Measurements from ENCODE around the gene LHX4.

The LHX4 gene

GRCh38 chr1:180257028-180257386 is 26.9 kb downstream of the LHX4 start:
- H3K9ac ChIP-seq (ENCODE audit: low read length), result no peak overlapping the region

GRCh38 chr1:180257486-180257885 is 27.4 kb downstream of the LHX4 start:
- no peaks in the 10 kb centered on the region for H3K27me3 ChIP-seq (ENCODE audit: insufficient read depth, low read length, poor library complexity)
- no peak overlapping the region for H2BK120ac ChIP-seq (ENCODE audit: low read depth, low read length)
- H3K23ac ChIP-seq (ENCODE audit: low read length), result no peak overlapping the region
- no peak overlapping the region for H3K4me2 ChIP-seq (ENCODE audit: low read length)
- no peak overlapping the region for H3K27ac ChIP-seq (ENCODE audit: low read depth, low read length)
- H4K8ac ChIP-seq (ENCODE audit: low read depth, low read length), result no peak overlapping the region
- no peak overlapping the region for H4K5ac ChIP-seq (ENCODE audit: low read length)
- no peaks in the 10 kb centered on the region for H3K4me1 ChIP-seq (ENCODE audit: control insufficient read depth, low read depth, low read length)
- H3K56ac ChIP-seq (ENCODE audit: low read length), result no peak overlapping the region
- H3K18ac ChIP-seq (ENCODE audit: low read length), result no peak overlapping the region
- H3K79me1 ChIP-seq (ENCODE audit: low read length), result no peaks in the 10 kb centered on the region
- H3K79me2 ChIP-seq (ENCODE audit: control insufficient read depth, insufficient read depth, low read length), result no peaks in the 10 kb centered on the region
- no peak overlapping the region for H3K4ac ChIP-seq (ENCODE audit: low read depth, low read length)
- H2AK5ac ChIP-seq (ENCODE audit: low read length), result no peak overlapping the region
- no CpG with 5 or more reads among the region's 8 CpGs for WGBS (ENCODE audit: extremely low coverage, insufficient coverage, low lambda C conversion rate)
- no peak overlapping the region for H3K4me3 ChIP-seq (ENCODE audit: low read length)
- H3K9ac ChIP-seq (ENCODE audit: low read length), result no peak overlapping the region
- DNase-seq, result no peak
- H3K36me3 ChIP-seq (ENCODE audit: control insufficient read depth, insufficient read depth, low read length), result no peaks in the 10 kb centered on the region
- no peak overlapping the region for H2BK15ac ChIP-seq (replicated peaks; ENCODE audit: low read depth)
- no peak overlapping the region for H2BK5ac ChIP-seq (ENCODE audit: low read length)

More at GRCh38 chr1:180257028-180257386, 26.9 kb downstream of the LHX4 start:
- Histone ChIP-seq H3K4me3 (ENCODE audit: low read length) (no peak overlapping the region), H3K79me1 (ENCODE audit: low read length) (no peaks in the 10 kb centered on the region), H2BK5ac (ENCODE audit: low read length) (no peak overlapping the region), H3K56ac (ENCODE audit: low read length) (no peak overlapping the region), H3K23ac (ENCODE audit: low read length) (no peak overlapping the region), H3K27ac (ENCODE audit: low read depth, low read length) (no peak overlapping the region), H2BK120ac (ENCODE audit: low read depth, low read length) (no peak overlapping the region), H3K36me3 (ENCODE audit: control insufficient read depth, insufficient read depth, low read length) (no peaks in the 10 kb centered on the region), H3K4me1 (ENCODE audit: control insufficient read depth, low read depth, low read length) (no peaks in the 10 kb centered on the region), H4K8ac (ENCODE audit: low read depth, low read length) (no peak overlapping the region), H3K27me3 (ENCODE audit: insufficient read depth, low read length, poor library complexity) (no peaks in the 10 kb centered on the region), H4K5ac (ENCODE audit: low read length) (no peak overlapping the region), H2BK15ac (replicated peaks; ENCODE audit: low read depth) (no peak overlapping the region), H3K18ac (ENCODE audit: low read length) (no peak overlapping the region), H3K4ac (ENCODE audit: low read depth, low read length) (no peak overlapping the region), H2AK5ac (ENCODE audit: low read length) (no peak overlapping the region), H3K4me2 (ENCODE audit: low read length) (no peak overlapping the region), H3K79me2 (ENCODE audit: control insufficient read depth, insufficient read depth, low read length) (no peaks in the 10 kb centered on the region)
- WGBS (ENCODE audit: extremely low coverage, insufficient coverage, low lambda C conversion rate), result no CpG with 5 or more reads among the region's 5 CpGs
- no peak for DNase-seq

- no peak overlapping the region for H2AK5ac ChIP-seq (ENCODE audit: low read length)
- H3K4me3 ChIP-seq (ENCODE audit: low read length), result no peak overlapping the region
- no peaks in the 10 kb centered on the region for H3K27me3 ChIP-seq (ENCODE audit: insufficient read depth, low read length, poor library complexity)
- H3K36me3 ChIP-seq (ENCODE audit: control insufficient read depth, insufficient read depth, low read length), result no peaks in the 10 kb centered on the region
- no peaks in the 10 kb centered on the region for H3K4me1 ChIP-seq (ENCODE audit: control insufficient read depth, low read depth, low read length)
- no peaks in the 10 kb centered on the region for H3K79me1 ChIP-seq (ENCODE audit: low read length)
- no peak overlapping the region for H3K18ac ChIP-seq (ENCODE audit: low read length)
- H3K56ac ChIP-seq (ENCODE audit: low read length), result no peak overlapping the region
- H3K79me2 ChIP-seq (ENCODE audit: control insufficient read depth, insufficient read depth, low read length), result no peaks in the 10 kb centered on the region
- H4K5ac ChIP-seq (ENCODE audit: low read length), result no peak overlapping the region
- H3K23ac ChIP-seq (ENCODE audit: low read length), result no peak overlapping the region
- H3K9ac ChIP-seq (ENCODE audit: low read length), result no peak overlapping the region
- no peak overlapping the region for H3K4ac ChIP-seq (ENCODE audit: low read depth, low read length)
- WGBS (ENCODE audit: extremely low coverage, insufficient coverage, low lambda C conversion rate), result no CpG with 5 or more reads among the region's 12 CpGs
- no peak overlapping the region for H3K4me2 ChIP-seq (ENCODE audit: low read length)
- no peak for DNase-seq
- H2BK15ac ChIP-seq (replicated peaks; ENCODE audit: low read depth), result no peak overlapping the region
- H2BK5ac ChIP-seq (ENCODE audit: low read length), result no peak overlapping the region
- no peak overlapping the region for H3K27ac ChIP-seq (ENCODE audit: low read depth, low read length)
- no peak overlapping the region for H4K8ac ChIP-seq (ENCODE audit: low read depth, low read length)
- H2BK120ac ChIP-seq (ENCODE audit: low read depth, low read length), result no peak overlapping the region
Measured at GRCh38 chr1:180258290-180258689, 28.2 kb downstream of the LHX4 start.

GRCh38 chr1:180258935-180259334 is 28.9 kb downstream of the LHX4 start:
- Histone ChIP-seq H3K56ac (ENCODE audit: low read length) (no peak overlapping the region), H3K4me1 (ENCODE audit: control insufficient read depth, low read depth, low read length) (no peaks in the 10 kb centered on the region), H3K27ac (ENCODE audit: low read depth, low read length) (no peak overlapping the region), H2BK120ac (ENCODE audit: low read depth, low read length) (no peak overlapping the region), H3K36me3 (ENCODE audit: control insufficient read depth, insufficient read depth, low read length) (no peaks in the 10 kb centered on the region), H3K4ac (ENCODE audit: low read depth, low read length) (no peak overlapping the region), H3K9ac (ENCODE audit: low read length) (no peak overlapping the region), H3K4me3 (ENCODE audit: low read length) (no peak overlapping the region), H3K18ac (ENCODE audit: low read length) (no peak overlapping the region), H3K79me2 (ENCODE audit: control insufficient read depth, insufficient read depth, low read length) (no peaks in the 10 kb centered on the region), H3K27me3 (ENCODE audit: insufficient read depth, low read length, poor library complexity) (no peaks in the 10 kb centered on the region), H3K23ac (ENCODE audit: low read length) (no peak overlapping the region), H3K79me1 (ENCODE audit: low read length) (no peaks in the 10 kb centered on the region), H4K5ac (ENCODE audit: low read length) (no peak overlapping the region), H2AK5ac (ENCODE audit: low read length) (no peak overlapping the region), H3K4me2 (ENCODE audit: low read length) (no peak overlapping the region), H2BK5ac (ENCODE audit: low read length) (no peak overlapping the region), H2BK15ac (replicated peaks; ENCODE audit: low read depth) (no peak overlapping the region), H4K8ac (ENCODE audit: low read depth, low read length) (no peak overlapping the region)
- WGBS (ENCODE audit: extremely low coverage, insufficient coverage, low lambda C conversion rate), result no CpG with 5 or more reads among the region's 5 CpGs
- no peak for DNase-seq

- Histone ChIP-seq H3K4ac (ENCODE audit: low read depth, low read length) (no peak overlapping the region), H3K4me1 (ENCODE audit: control insufficient read depth, low read depth, low read length) (no peaks in the 10 kb centered on the region), H3K56ac (ENCODE audit: low read length) (no peak overlapping the region), H4K8ac (ENCODE audit: low read depth, low read length) (no peak overlapping the region), H3K79me1 (ENCODE audit: low read length) (no peaks in the 10 kb centered on the region), H3K4me2 (ENCODE audit: low read length) (no peak overlapping the region), H3K9ac (ENCODE audit: low read length) (no peak overlapping the region), H2AK5ac (ENCODE audit: low read length) (no peak overlapping the region), H3K27ac (ENCODE audit: low read depth, low read length) (no peak overlapping the region), H3K27me3 (ENCODE audit: insufficient read depth, low read length, poor library complexity) (no peaks in the 10 kb centered on the region), H2BK120ac (ENCODE audit: low read depth, low read length) (no peak overlapping the region), H2BK15ac (replicated peaks; ENCODE audit: low read depth) (no peak overlapping the region), H4K5ac (ENCODE audit: low read length) (no peak overlapping the region), H2BK5ac (ENCODE audit: low read length) (no peak overlapping the region), H3K79me2 (ENCODE audit: control insufficient read depth, insufficient read depth, low read length) (no peaks in the 10 kb centered on the region), H3K18ac (ENCODE audit: low read length) (no peak overlapping the region), H3K4me3 (ENCODE audit: low read length) (no peak overlapping the region), H3K23ac (ENCODE audit: low read length) (no peak overlapping the region), H3K36me3 (ENCODE audit: control insufficient read depth, insufficient read depth, low read length) (no peaks in the 10 kb centered on the region)
- WGBS (ENCODE audit: extremely low coverage, insufficient coverage, low lambda C conversion rate), result no CpG with 5 or more reads among the region's 22 CpGs
- no peak for DNase-seq
Measured at GRCh38 chr1:180259431-180260338, 29.6 kb downstream of the LHX4 start.

- Histone ChIP-seq H3K79me2 (ENCODE audit: control insufficient read depth, insufficient read depth, low read length) (no peaks in the 10 kb centered on the region), H3K27ac (ENCODE audit: low read depth, low read length) (no peak overlapping the region), H3K9ac (ENCODE audit: low read length) (no peak overlapping the region), H3K4me3 (ENCODE audit: low read length) (no peak overlapping the region), H2BK120ac (ENCODE audit: low read depth, low read length) (no peak overlapping the region), H2BK15ac (replicated peaks; ENCODE audit: low read depth) (no peak overlapping the region), H3K4me2 (ENCODE audit: low read length) (no peak overlapping the region), H3K36me3 (ENCODE audit: control insufficient read depth, insufficient read depth, low read length) (no peaks in the 10 kb centered on the region), H3K23ac (ENCODE audit: low read length) (no peak overlapping the region), H4K5ac (ENCODE audit: low read length) (no peak overlapping the region), H3K4ac (ENCODE audit: low read depth, low read length) (no peak overlapping the region), H3K79me1 (ENCODE audit: low read length) (no peaks in the 10 kb centered on the region), H3K18ac (ENCODE audit: low read length) (no peak overlapping the region), H2BK5ac (ENCODE audit: low read length) (no peak overlapping the region), H2AK5ac (ENCODE audit: low read length) (no peak overlapping the region), H3K4me1 (ENCODE audit: control insufficient read depth, low read depth, low read length) (no peaks in the 10 kb centered on the region), H3K27me3 (ENCODE audit: insufficient read depth, low read length, poor library complexity) (no peaks in the 10 kb centered on the region), H3K56ac (ENCODE audit: low read length) (no peak overlapping the region), H4K8ac (ENCODE audit: low read depth, low read length) (no peak overlapping the region)
- no CpG with 5 or more reads among the region's 13 CpGs for WGBS (ENCODE audit: extremely low coverage, insufficient coverage, low lambda C conversion rate)
- DNase-seq, result no peak
Measured at GRCh38 chr1:180260541-180260940, 30.5 kb downstream of the LHX4 start.

Data from mesendoderm (in vitro differentiated cells).